ENCODE data around the gene ZBTB4.
"Not testable (repeated sequence)": the region's sequence is repeated elsewhere in the genome, so short reads cannot be mapped to it uniquely, and the experiment has no call there.

ZBTB4 gene

GRCh38 chr17:7480089-7480384 is 606 bp upstream of the ZBTB4 start:
- DNase-seq (ENCODE audit: low read depth, low spot score) = no peak
- H3K4me3 ChIP-seq (ENCODE audit: low read depth, low read length) = peak overlapping the region; percentile 69
- TF ChIP-seq CTCF (IDR thresholded peaks at IDR 0.05; ENCODE audit: low read depth, low read length) = no peak
- in situ Hi-C loops (cut with HindIII; ENCODE audit: low sequenced_read_pairs) = no loop called here

- DNase-seq (ENCODE audit: low read depth, low spot score) = peak; percentile 24
- peak overlapping the region; percentile 69 for H3K4me3 ChIP-seq (ENCODE audit: low read depth, low read length)
- TF ChIP-seq CTCF (IDR thresholded peaks at IDR 0.05; ENCODE audit: low read depth, low read length) = no peak
- in situ Hi-C loops (cut with HindIII; ENCODE audit: low sequenced_read_pairs) = no loop called here
Measured at GRCh38 chr17:7478276-7479212, 887 bp downstream of the ZBTB4 start.

GRCh38 chr17:7477392-7478275 is 1.8 kb downstream of the ZBTB4 start:
- DNase-seq (ENCODE audit: low read depth, low spot score) = peak; percentile 57
- in situ Hi-C loops (cut with HindIII; ENCODE audit: low sequenced_read_pairs) = no loop called here

GRCh38 chr17:7476951-7477350 is 2.5 kb downstream of the ZBTB4 start:
- no peak overlapping the region for H3K4me3 ChIP-seq (ENCODE audit: low read depth, low read length)
- in situ Hi-C loops (cut with HindIII; ENCODE audit: low sequenced_read_pairs) = no loop called here
- no peak for TF ChIP-seq CTCF (IDR thresholded peaks at IDR 0.05; ENCODE audit: low read depth, low read length)
- no peak for DNase-seq (ENCODE audit: low read depth, low spot score)

More at GRCh38 chr17:7477392-7478275, 1.8 kb downstream of the ZBTB4 start:
- H3K4me3 ChIP-seq (ENCODE audit: low read depth, low read length) = peak overlapping the region; percentile 69
- TF ChIP-seq CTCF (IDR thresholded peaks at IDR 0.05; ENCODE audit: low read depth, low read length) = no peak

GRCh38 chr17:7476494-7476893 is 2.9 kb downstream of the ZBTB4 start:
- no peak overlapping the region for H3K4me3 ChIP-seq (ENCODE audit: low read depth, low read length)
- TF ChIP-seq CTCF (IDR thresholded peaks at IDR 0.05; ENCODE audit: low read depth, low read length) = no peak
- in situ Hi-C loops (cut with HindIII; ENCODE audit: low sequenced_read_pairs) = no loop called here

GRCh38 chr17:7475764-7476422 is 3.5 kb downstream of the ZBTB4 start:
- no peak for TF ChIP-seq CTCF (IDR thresholded peaks at IDR 0.05; ENCODE audit: low read depth, low read length)
- H3K4me3 ChIP-seq (ENCODE audit: low read depth, low read length) = no peak overlapping the region
- DNase-seq (ENCODE audit: low read depth, low spot score) = no peak
- in situ Hi-C loops (cut with HindIII; ENCODE audit: low sequenced_read_pairs) = no loop called here

More at GRCh38 chr17:7476494-7476893, 2.9 kb downstream of the ZBTB4 start:
- DNase-seq (ENCODE audit: low read depth, low spot score) = peak; percentile 46

GRCh38 chr17:7474767-7475166 is 4.7 kb downstream of the ZBTB4 start:
- H3K4me3 ChIP-seq (ENCODE audit: low read depth, low read length); DNase-seq (ENCODE audit: low read depth, low spot score); in situ Hi-C loops (cut with HindIII; ENCODE audit: low sequenced_read_pairs): not testable (repeated sequence)

Measured in astrocyte of the spinal cord (primary cell).